ENCODE data around the gene PLEKHG4B. TPM values are rescaled to one million over a fixed set of nuclear protein-coding genes. Genes with fewer than 3 reads are reported as not detected.

PLEKHG4B gene
- total RNA-seq, 1 experiment from 2014 or later: 0.02 TPM

DNA sequence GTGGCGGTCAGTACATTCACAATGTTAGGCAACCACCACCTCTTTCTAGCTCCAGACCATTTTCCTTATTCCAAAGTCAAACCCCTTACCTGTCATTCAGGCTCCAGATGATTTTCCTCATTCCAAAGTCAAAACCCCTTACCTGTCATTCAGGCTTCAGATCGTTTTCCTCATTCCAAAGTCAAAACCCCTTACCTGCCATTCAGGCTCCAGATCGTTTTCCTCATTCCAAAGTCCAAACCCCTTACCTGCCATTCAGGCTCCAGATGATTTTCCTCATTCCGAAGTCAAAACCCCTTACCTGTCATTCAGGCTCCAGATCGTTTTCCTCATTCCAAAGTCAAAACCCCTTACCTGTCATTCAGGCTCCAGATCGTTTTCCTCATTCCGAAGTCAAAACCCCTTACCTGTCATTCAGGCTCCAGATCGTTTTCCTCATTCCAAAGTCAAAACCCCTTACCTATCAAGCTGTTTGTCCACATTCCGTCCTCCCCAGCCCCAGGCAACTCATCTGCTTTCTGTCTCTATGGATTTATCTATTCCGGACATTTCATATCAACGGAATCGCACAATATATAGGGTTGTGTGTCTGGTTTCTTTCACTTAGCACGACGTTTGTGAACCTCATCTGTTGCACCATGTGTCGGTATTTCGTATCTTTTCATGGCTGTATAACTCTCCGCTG, 5.2 kb downstream of the PLEKHG4B start:
- RAD21 ChIA-PET (ENCODE audit: low non-redundant PET in 1 of 2, low total read pairs in 2 of 2, uncharacterized antibody in 2 of 2, unreplicated experiment in 2 of 2): no interaction called here
- intact Hi-C loops (cut with micrococcal nuclease): no loop called here

More for the DNA sequence above, 5.2 kb downstream of the PLEKHG4B start:
- Histone ChIP-seq H3K9me2 (ENCODE audit: insufficient read depth) (no peaks in the 10 kb centered on the region), H3K4me3 (replicated peaks in 1 of 2; ENCODE audit: low read depth in 1 of 2, low read length in 2 of 2) (no peak overlapping the region), H3K27me3 (ENCODE audit: insufficient read depth, low read length) (peaks cover 41% of the 10 kb centered on the region), H3K4me2 (ENCODE audit: low read length) (no peak overlapping the region), H3K27ac (ENCODE audit: low read depth, low read length) (no peak overlapping the region), H4K20me1 (ENCODE audit: insufficient read depth) (no peaks in the 10 kb centered on the region), H3K4me1 (ENCODE audit: control insufficient read depth in 1 of 2, insufficient read depth in 2 of 2, low read length in 2 of 2) (no peaks in the 10 kb centered on the region), H3K36me3 (ENCODE audit: control insufficient read depth in 1 of 2, insufficient read depth in 2 of 2, low read length in 2 of 2) (no peaks in the 10 kb centered on the region), H2AFZ (ENCODE audit: low read depth, low read length, poor library complexity, severe bottlenecking) (no peak overlapping the region), H3K9me3 (ENCODE audit: control insufficient read depth in 1 of 2, insufficient read depth in 1 of 2, low read depth in 1 of 2, low read length in 2 of 2) (no peaks in the 10 kb centered on the region), H3K9ac (ENCODE audit: low read length) (no peak overlapping the region), H3K79me2 (ENCODE audit: insufficient read depth, low read length) (no peaks in the 10 kb centered on the region)
- no peak for TF ChIP-seq SIN3A (IDR thresholded peaks at IDR 0.05; ENCODE audit: low read depth)
- no peak for TF ChIP-seq MAX (IDR thresholded peaks at IDR 0.05)
- no peak for TF ChIP-seq EGR1 (IDR thresholded peaks at IDR 0.05; ENCODE audit: low read depth)
- no peak for TF ChIP-seq CEBPB (IDR thresholded peaks at IDR 0.05; ENCODE audit: low read depth)
- TF ChIP-seq, protein P1, sequence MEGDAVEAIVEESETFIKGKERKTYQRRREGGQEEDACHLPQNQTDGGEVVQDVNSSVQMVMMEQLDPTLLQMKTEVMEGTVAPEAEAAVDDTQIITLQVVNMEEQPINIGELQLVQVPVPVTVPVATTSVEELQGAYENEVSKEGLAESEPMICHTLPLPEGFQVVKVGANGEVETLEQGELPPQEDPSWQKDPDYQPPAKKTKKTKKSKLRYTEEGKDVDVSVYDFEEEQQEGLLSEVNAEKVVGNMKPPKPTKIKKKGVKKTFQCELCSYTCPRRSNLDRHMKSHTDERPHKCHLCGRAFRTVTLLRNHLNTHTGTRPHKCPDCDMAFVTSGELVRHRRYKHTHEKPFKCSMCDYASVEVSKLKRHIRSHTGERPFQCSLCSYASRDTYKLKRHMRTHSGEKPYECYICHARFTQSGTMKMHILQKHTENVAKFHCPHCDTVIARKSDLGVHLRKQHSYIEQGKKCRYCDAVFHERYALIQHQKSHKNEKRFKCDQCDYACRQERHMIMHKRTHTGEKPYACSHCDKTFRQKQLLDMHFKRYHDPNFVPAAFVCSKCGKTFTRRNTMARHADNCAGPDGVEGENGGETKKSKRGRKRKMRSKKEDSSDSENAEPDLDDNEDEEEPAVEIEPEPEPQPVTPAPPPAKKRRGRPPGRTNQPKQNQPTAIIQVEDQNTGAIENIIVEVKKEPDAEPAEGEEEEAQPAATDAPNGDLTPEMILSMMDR (IDR thresholded peaks at IDR 0.05 in 2 of 3, conservative IDR thresholded peaks at IDR 0.05 in 1 of 3; ENCODE audit: borderline replicate concordance in 1 of 3, insufficient read depth in 1 of 3, low read depth in 2 of 3, low read length in 2 of 3): no peak
- TF ChIP-seq POLR2A (IDR thresholded peaks at IDR 0.05; ENCODE audit: borderline replicate concordance, extremely low read depth, insufficient read depth, insufficient read length): no peak
- no peak for TF ChIP-seq ZNF274 (IDR thresholded peaks at IDR 0.05; ENCODE audit: low read depth, low read length)
- no TSS peak for BruUV-seq (replicated peaks)
- DNase-seq (ENCODE audit: low read depth, low spot score): no peak
- POLR2A ChIA-PET: no interaction called here
- no peak for ATAC-seq
- CTCF ChIA-PET: no interaction called here

All from HCT116 (cell line).